WTC11 (cell line): ENCODE data around the gene NAGLU.

Experiments
- ATF1 ChIP-seq: sonication (generic); formaldehyde crosslinking; IDR thresholded peaks from 2 replicates; pipeline ENCODE4 v1.8.1; 2023; ENCODE audit warnings: mild to moderate bottlenecking, moderate library complexity, missing genetic modification reagents
- ATF3 ChIP-seq: sonication (generic); formaldehyde crosslinking; conservative IDR thresholded peaks from 2 replicates; pipeline ENCODE4 v1.8.1; 2022; ENCODE audit warnings: mild to moderate bottlenecking, missing genetic modification reagents
- FOXP4 ChIP-seq: sonication (generic); formaldehyde crosslinking; IDR thresholded peaks from 2 replicates; pipeline ENCODE4 v1.8.0; 2022; ENCODE audit warnings: mild to moderate bottlenecking, missing genetic modification reagents
- KAT7 ChIP-seq: sonication (generic); formaldehyde crosslinking; IDR thresholded peaks from 2 replicates; pipeline ENCODE4 v1.8.1; 2023; ENCODE audit warnings: missing genetic modification reagents, mild to moderate bottlenecking, borderline replicate concordance
- TP53 ChIP-seq: sonication (generic); formaldehyde crosslinking; IDR thresholded peaks from 2 replicates; pipeline ENCODE4 v1.8.1; 2023; ENCODE audit warnings: mild to moderate bottlenecking, missing genetic modification reagents
- ZBTB21 ChIP-seq: sonication (generic); formaldehyde crosslinking; IDR thresholded peaks from 2 replicates; pipeline ENCODE4 v1.8.1; 2023; ENCODE audit warnings: mild to moderate bottlenecking, missing genetic modification reagents, borderline replicate concordance
- TF ChIP-seq, protein P1 (sequence below): fragments of 250-450 bp; sonication (Bioruptor Pico); IDR thresholded peaks from 2 replicates; pipeline ENCODE4 v1.9.0; 2021; ENCODE audit warnings: mild to moderate bottlenecking
- TF ChIP-seq, protein P2 (sequence below): fragments of 200-600 bp; IDR thresholded peaks from 2 replicates; pipeline ENCODE4 v1.8.0; 2022; ENCODE audit warnings: antibody characterized with exemption
- TF ChIP-seq, protein P3 (sequence below): sonication (generic); formaldehyde crosslinking; IDR thresholded peaks from 2 replicates; pipeline ENCODE4 v1.8.1; 2022; ENCODE audit warnings: low read depth, mild to moderate bottlenecking, moderate library complexity, missing genetic modification reagents, borderline replicate concordance

- TF ChIP-seq ZBTB21 (CRISPR knock-in tag) (no peak), TP53 (no peak), FOXP4 (CRISPR knock-in tag) (no peak), ATF3 (CRISPR knock-in tag) (no peak), ATF1 (CRISPR knock-in tag) (no peak), KAT7 (CRISPR knock-in tag) (no peak)
- TF ChIP-seq, protein P1, sequence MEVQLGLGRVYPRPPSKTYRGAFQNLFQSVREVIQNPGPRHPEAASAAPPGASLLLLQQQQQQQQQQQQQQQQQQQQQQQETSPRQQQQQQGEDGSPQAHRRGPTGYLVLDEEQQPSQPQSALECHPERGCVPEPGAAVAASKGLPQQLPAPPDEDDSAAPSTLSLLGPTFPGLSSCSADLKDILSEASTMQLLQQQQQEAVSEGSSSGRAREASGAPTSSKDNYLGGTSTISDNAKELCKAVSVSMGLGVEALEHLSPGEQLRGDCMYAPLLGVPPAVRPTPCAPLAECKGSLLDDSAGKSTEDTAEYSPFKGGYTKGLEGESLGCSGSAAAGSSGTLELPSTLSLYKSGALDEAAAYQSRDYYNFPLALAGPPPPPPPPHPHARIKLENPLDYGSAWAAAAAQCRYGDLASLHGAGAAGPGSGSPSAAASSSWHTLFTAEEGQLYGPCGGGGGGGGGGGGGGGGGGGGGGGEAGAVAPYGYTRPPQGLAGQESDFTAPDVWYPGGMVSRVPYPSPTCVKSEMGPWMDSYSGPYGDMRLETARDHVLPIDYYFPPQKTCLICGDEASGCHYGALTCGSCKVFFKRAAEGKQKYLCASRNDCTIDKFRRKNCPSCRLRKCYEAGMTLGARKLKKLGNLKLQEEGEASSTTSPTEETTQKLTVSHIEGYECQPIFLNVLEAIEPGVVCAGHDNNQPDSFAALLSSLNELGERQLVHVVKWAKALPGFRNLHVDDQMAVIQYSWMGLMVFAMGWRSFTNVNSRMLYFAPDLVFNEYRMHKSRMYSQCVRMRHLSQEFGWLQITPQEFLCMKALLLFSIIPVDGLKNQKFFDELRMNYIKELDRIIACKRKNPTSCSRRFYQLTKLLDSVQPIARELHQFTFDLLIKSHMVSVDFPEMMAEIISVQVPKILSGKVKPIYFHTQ (CRISPR knock-in tag) = no peak
- TF ChIP-seq, protein P2, sequence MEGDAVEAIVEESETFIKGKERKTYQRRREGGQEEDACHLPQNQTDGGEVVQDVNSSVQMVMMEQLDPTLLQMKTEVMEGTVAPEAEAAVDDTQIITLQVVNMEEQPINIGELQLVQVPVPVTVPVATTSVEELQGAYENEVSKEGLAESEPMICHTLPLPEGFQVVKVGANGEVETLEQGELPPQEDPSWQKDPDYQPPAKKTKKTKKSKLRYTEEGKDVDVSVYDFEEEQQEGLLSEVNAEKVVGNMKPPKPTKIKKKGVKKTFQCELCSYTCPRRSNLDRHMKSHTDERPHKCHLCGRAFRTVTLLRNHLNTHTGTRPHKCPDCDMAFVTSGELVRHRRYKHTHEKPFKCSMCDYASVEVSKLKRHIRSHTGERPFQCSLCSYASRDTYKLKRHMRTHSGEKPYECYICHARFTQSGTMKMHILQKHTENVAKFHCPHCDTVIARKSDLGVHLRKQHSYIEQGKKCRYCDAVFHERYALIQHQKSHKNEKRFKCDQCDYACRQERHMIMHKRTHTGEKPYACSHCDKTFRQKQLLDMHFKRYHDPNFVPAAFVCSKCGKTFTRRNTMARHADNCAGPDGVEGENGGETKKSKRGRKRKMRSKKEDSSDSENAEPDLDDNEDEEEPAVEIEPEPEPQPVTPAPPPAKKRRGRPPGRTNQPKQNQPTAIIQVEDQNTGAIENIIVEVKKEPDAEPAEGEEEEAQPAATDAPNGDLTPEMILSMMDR = no peak
- TF ChIP-seq, protein P3, sequence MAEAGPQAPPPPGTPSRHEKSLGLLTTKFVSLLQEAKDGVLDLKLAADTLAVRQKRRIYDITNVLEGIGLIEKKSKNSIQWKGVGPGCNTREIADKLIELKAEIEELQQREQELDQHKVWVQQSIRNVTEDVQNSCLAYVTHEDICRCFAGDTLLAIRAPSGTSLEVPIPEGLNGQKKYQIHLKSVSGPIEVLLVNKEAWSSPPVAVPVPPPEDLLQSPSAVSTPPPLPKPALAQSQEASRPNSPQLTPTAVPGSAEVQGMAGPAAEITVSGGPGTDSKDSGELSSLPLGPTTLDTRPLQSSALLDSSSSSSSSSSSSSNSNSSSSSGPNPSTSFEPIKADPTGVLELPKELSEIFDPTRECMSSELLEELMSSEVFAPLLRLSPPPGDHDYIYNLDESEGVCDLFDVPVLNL = no peak
These were observed 1.9 kb downstream of the NAGLU start for GRCh38 chr17:42537826-42538451.
